NCI-H187 treated with DMSO at 0.1 percent for 48 hours (cell line): ENCODE data around the gene USP8.

ENCODE experiments used
- DNase-seq: peaks from one replicate; lab custom pipeline; 2025; lab: John Stamatoyannopoulos, UW

USP8 gene

DNA sequence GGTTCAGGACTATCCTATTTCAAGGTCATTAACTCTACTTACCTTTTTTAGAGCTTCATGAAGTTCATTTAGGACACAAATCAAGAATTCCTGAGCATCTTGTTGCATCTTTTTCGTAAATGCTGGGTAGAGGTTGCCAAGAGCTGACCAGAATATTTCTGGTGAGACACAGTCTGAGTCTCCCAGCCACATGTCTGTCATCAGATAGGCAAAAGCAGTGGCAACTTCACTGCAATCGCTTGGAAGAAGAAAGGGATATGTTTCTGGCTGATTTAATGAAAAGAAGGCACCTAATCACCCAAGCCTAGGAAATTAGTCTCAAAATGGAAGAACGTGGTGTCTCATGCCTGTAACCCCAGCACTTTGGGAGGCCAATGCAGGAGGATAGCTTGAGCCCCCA is 119.4 kb downstream of the USP8 start:
- no peak for DNase-seq

DNA sequence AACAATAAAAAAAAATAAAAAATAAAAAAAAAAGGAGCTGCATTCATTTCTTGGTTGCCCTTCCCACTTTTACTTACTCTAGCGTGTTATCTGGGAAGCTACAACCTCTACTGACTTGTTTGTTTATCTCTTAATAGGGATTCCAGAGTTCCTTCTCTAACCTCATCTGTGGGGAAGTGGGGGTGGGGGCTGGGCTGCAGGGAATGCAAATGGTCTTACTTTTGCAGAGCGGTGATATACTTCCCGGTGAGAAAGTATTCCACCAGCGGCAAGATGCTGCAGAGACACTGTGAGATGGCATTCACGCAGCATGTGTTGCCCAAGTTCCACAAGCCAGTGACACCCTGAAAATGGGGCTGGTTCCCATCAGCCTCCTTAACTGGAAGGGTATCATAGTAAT is 120.2 kb downstream of the USP8 start:
- no peak for DNase-seq

DNA sequence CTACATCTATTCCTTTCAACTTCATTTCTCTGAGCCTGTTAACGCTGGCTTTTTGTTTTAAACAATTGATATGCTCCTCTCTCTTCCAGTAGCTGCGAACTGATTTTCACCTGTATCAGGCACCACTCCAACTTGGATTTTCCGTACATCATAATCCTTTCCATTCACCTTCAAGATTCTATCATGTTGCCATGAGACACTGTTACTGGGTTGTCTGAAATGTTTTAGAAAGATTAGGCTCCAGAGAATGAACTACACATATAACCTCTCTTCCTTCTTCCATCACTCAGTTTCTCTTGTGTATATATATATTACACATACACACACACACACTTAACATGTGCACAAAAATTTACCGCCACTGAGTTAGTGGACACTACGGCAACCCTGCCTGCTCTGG is 122.4 kb downstream of the USP8 start, which contains the start of gene USP50:
USP50 (minus strand) TSS at position 101 of the 400 bp plus-strand sequence. CDS start 141 bp downstream, outside the sequence.
- no peak for DNase-seq

DNA sequence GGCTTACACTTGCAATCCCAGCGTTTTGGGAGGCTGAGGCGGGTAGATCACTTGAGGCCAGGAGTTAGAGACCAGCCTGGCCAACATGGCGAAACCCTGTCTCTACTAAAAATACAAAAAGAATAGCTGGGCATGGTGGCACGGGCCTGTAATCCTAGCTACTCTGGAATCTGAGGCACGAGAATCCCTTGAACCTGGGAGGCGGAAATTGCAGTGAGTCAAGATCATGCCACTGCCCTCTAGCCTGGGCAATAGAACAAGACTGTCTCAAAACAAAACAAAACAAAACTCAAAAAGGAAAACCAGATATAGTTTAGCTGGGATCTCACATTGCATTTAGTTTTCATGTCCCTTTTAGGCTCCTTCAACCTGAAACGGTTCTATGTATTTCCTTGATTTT is 125.1 kb downstream of the USP8 start:
- DNase-seq, result no peak

DNA sequence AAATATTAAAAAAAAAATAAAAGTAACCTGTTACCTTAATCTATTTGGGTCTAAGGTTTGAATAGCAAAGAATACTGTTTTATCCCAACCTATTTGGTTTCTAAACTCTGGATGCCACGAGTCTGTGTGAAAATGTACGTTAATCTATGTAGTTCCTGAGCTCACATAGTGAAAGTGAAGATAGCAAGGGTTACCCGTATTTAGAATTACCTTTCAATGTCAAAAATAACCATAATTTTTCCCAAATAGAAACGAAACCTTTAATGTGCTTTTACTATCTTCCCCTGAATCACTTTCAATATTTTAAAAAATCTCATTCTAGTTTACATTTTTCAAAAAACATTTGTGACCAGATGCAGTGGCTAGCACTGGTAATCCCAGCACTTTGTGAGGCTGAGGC is 128.0 kb downstream of the USP8 start:
- no peak for DNase-seq

DNA sequence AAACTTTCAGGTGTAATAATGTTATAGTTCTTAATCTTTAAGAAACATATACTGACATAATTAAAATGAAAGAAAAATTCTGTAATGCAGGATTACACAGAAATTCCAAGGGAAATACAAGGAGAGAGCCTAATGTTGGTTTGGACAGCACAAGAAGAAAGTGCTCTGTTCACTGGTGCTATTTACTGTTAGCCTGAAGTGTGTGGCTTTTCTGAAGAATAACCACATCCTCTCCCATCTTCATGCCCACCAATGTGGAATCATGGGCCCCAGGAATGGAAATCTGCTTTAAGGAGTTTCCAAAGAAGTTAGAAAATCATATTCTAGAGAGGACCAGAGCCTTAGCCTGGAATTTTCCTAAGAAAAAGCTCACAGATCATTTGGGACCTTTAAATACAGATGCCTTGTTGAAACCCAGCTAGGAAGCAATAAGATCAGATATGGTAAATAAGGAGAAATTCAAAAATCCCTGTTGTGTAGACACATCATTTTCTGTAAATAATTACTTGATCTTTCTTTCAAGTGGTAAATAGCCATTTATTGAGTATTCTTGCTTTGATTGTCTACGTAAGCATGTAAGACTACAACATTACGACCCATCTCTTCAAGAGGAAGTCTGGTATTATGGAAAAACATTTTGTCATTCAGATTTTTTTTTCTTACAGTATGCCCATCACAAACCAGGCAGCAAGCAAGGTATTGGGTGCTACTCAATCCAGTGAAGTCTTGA is 132.6 kb downstream of the USP8 start:
- no peak for DNase-seq

DNA sequence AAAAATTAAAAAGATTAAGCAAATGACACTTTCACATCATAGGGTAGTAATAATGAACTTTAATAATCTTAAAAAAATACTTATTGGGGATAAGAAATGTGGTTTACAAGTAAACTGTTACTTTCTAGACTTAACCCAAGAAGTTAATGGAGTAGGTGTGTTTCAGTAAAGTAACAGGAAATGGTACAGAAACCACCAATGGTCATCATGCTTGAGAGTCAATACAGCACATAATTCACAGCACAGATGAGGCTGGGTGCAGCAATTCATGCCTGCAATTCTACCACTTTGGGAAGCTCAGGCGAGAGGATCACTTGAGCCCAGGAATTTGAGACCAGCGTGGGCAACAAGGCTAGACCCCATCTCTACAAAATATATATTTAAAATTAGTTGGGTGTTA is 133.8 kb downstream of the USP8 start:
- no peak for DNase-seq

DNA sequence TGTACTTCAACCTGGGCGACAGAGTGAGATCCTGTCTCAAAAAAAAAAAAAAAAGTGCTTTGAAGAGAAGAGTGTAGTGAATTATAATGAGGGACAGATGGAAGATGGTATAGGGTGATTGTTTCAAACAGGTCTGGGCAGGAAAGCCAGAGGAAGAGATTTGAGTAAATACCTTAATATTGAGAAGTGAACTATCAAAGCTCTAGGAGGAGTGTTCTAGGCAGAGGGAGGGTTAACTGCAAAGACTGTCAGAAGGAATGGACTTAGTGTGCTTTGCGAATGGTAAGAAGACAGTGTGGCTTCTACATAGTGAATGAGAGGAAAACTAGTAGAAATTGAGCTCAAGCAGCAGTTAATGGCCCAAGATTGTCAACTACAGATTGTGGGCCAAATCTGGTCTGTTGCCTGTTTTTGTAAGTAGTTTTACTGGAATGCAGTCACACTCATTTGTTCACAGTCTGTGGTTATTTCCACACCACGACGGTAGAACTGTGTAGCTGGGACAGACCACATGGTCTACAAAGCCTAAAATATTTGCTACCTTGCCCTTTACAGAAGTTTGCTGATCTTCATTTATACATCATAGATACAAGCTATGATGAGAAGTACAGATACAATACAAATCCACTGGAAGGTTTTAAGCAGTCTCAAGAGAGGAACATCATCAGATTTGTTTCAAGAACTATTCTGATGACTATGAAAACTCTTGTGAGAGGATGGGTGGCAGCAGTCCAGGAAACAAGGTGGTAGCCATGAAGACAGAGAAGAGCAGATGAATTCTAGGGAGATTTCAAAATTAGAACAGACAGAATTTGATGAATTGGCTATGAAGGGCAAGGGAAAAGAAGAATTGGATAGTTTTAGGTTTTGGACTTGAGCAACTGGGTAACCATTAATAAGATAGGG is 138.8 kb downstream of the USP8 start:
- no peak for DNase-seq

DNA sequence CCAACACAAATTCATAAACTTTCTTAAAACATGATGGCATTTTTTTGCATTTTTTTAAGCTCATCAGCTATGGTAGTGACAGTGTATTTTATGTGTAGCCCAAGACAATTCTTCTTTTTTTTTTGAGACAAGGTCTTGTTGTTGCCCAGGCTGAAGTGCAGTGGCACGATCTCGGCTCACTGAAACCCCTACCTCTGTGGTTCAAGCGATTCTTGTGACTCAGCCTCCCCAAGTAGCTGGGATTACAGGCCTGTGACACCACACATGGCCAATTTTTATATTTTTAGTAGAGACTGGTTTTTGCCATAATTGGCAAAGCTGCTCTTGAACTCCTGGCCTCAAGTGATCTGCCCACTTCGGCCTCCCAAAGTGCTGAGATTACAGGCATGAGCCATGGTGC is 139.6 kb downstream of the USP8 start:
- no peak for DNase-seq
